SK-N-MC (cell line): ENCODE results near the gene NACA2.

Source experiments
- DNase-seq: peaks from one replicate; pipeline ENCODE4 v3.0.0-alpha.2; 2011; ENCODE audit warnings: low read depth, low spot score
- H3K27ac ChIP-seq: fragments of 200-600 bp; sonication (generic); 2 replicates; pipeline ENCODE4 v1.5.1; 2016; ENCODE audit warnings: mixed run types
- H3K36me3 ChIP-seq: fragments of 200-600 bp; sonication (generic); 2 replicates; pipeline ENCODE4 v1.6.1; 2017; ENCODE audit warnings: antibody characterized with exemption, low read length, mixed read lengths; ENCODE audit not compliant: insufficient read depth
- H3K4me3 ChIP-seq: fragments of 200-600 bp; sonication (generic); 2 replicates; pipeline ENCODE4 v1.5.1; 2016
- H3K9ac ChIP-seq: fragments of 200-600 bp; sonication (generic); 2 replicates; pipeline ENCODE4 v1.8.0; 2017; ENCODE audit warnings: mixed run types, mixed read lengths; ENCODE audit not compliant: insufficient read length
- H3K9me3 ChIP-seq: fragments of 200-600 bp; sonication (generic); 2 replicates; pipeline ENCODE4 v1.6.1; 2017; ENCODE audit warnings: low read depth, mild to moderate bottlenecking, antibody characterized with exemption, low read length, moderate library complexity, mixed read lengths
- EZH2 ChIP-seq: fragments of 200-600 bp; sonication (generic); IDR thresholded peaks from one replicate; pipeline ENCODE4 v1.6.1; 2017; ENCODE audit warnings: antibody characterized with exemption
- FOXP2 ChIP-seq: optimal IDR thresholded peaks from 2 replicates; pipeline ENCODE3; 2011; ENCODE audit warnings: mild to moderate bottlenecking, moderate library complexity; ENCODE audit not compliant: insufficient read depth; ENCODE audit errors: extremely low read length, control extremely low read depth
- POLR2AphosphoS5 ChIP-seq: IDR thresholded peaks from 2 replicates; pipeline ENCODE4 v1.6.1; 2012; ENCODE audit warnings: mild to moderate bottlenecking, low read depth, low read length, borderline replicate concordance

Gene NACA2

DNA sequence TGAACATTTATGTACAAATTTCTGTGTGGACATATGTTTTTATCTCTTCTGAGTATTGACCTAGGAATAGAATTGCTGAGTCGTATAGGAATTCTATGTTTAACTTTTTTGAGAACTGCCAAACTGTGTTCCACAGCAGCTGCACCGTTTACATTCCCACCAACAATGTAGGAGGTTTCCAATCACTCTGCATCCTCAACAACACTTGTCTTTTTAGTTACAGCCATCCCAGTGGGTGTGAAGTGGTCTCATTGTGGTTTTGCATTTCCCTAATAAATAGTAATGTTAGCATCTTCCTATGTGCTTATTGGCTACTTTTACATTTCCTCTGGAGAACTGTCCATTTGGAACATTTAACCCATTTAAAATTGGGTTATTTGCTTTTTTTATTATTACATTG is 36.6 kb upstream of the NACA2 start:
- Histone ChIP-seq H3K36me3 (no peaks in the 10 kb centered on the region), H3K27ac (no peak overlapping the region), H3K9ac (no peak overlapping the region), H3K4me3 (no peak overlapping the region), H3K9me3 (no peaks in the 10 kb centered on the region)
- DNase-seq: no peak
- TF ChIP-seq FOXP2 (no peak), POLR2AphosphoS5 (no peak), EZH2 (no peak)

DNA sequence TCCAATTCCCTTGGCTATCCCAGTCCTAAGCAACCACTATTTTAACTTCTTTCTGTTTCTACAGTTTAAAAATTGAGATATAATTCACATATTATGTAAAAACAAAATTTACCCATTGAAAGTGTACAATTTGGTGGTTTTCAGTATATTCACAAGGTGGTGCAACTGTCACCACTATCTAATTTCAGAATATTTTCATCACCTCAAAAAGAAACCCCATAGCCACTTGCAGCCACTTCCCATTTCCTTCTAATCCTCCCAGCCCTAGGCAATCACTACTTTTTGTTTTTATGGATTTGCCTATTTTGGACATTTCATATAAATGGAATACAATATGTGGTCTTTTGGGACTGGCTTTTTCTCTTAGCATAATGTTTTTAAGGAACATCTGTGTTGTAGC is 36.1 kb upstream of the NACA2 start:
- no peaks in the 10 kb centered on the region for H3K36me3 ChIP-seq
- no peak for DNase-seq
- H3K9me3 ChIP-seq: no peaks in the 10 kb centered on the region
- no peak overlapping the region for H3K4me3 ChIP-seq
- no peak overlapping the region for H3K27ac ChIP-seq
- TF ChIP-seq FOXP2: no peak
- TF ChIP-seq EZH2: no peak
- TF ChIP-seq POLR2AphosphoS5: no peak
- no peak overlapping the region for H3K9ac ChIP-seq

DNA sequence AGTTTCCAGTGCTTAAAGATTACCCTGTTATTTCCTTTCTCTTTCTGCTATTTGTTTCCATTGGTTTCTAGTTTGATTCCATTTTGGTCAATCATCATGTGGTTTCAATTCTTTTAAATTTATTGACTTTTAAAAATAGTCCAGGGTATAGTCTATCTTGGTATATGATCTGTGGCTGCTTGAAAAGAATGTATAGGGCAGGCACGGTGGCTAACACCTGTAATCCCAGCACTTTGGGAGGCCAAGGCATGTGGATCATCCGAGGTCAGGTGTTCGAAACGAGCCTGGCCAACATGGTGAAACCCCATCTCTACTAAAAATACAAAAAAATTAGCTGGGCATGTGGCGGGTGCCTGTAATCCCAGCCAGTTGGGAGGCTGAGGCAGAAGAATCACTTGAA is 34.5 kb upstream of the NACA2 start:
- Histone ChIP-seq H3K9ac (no peak overlapping the region), H3K4me3 (no peak overlapping the region), H3K36me3 (no peaks in the 10 kb centered on the region), H3K9me3 (no peaks in the 10 kb centered on the region), H3K27ac (no peak overlapping the region)
- DNase-seq: no peak
- no peak for TF ChIP-seq POLR2AphosphoS5

DNA sequence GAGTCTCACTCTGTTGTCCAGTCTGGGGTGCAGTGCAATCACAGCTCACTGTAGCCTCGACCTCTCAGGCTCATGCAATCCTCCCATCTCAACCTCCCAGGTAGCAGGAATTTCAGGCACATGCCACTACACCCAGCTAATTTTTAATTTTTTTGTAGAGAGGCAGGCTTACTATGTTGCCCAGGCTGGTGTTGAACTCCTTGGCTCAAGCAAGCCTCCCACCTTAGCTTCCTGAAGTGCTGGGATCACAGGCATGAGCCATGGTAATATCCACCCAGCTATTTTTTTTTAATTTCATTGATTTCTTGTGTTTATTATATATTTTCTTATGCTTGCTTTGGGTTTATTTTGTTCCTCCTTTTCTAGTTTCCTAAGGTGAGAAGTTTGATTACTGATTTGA is 33.9 kb upstream of the NACA2 start:
- Histone ChIP-seq H3K9ac (no peak overlapping the region), H3K27ac (no peak overlapping the region), H3K9me3 (no peaks in the 10 kb centered on the region), H3K36me3 (no peaks in the 10 kb centered on the region), H3K4me3 (no peak overlapping the region)
- no peak for DNase-seq
- no peak for TF ChIP-seq EZH2
- no peak for TF ChIP-seq POLR2AphosphoS5
- TF ChIP-seq FOXP2: no peak

DNA sequence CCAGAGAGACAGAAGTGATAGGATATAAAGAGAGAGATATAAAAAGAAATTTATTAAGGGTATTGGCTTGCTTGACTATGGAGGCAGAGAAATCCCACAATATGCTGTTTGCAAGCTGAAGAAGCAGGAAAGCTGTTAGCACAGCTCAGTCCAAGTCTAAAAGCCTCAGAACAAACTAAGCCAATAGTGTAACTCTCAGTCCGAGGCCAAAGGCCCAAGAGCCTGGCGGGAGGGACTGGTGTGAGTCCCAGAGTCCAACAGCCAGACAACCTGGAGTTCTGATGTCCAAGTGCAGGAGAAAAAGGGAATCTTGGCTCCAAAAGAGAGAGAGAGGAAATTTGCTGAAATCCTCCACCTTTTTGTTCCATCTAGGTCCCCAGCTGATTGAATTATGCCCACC is 30.3 kb upstream of the NACA2 start:
- no peaks in the 10 kb centered on the region for H3K9me3 ChIP-seq
- no peaks in the 10 kb centered on the region for H3K36me3 ChIP-seq
- DNase-seq: no peak
- TF ChIP-seq FOXP2 (no peak), POLR2AphosphoS5 (no peak), EZH2 (no peak)
- no peak overlapping the region for H3K4me3 ChIP-seq
- no peak overlapping the region for H3K9ac ChIP-seq
- no peak overlapping the region for H3K27ac ChIP-seq

DNA sequence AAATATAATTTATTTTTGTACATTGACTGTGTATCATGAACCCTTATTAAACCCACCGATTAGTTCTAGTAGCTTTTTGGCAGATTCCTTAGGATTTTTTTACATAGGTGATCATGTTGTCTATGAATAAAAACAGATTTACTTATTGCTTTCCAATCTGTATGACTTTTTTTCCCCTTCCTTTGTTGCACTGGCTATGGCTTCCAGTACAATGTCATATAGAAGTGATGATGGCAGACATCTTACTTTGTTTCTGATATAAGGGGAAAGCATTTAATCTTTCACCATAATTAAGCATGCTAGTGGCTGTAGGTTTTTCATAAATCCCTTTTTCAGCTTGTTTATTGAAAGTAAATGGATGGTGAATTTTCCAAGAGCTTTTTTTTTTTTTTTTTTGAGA is 28.9 kb upstream of the NACA2 start:
- Histone ChIP-seq H3K27ac (no peak overlapping the region), H3K4me3 (no peak overlapping the region), H3K9me3 (no peaks in the 10 kb centered on the region), H3K9ac (no peak overlapping the region), H3K36me3 (no peaks in the 10 kb centered on the region)
- TF ChIP-seq POLR2AphosphoS5 (no peak), FOXP2 (no peak), EZH2 (no peak)
- no peak for DNase-seq

DNA sequence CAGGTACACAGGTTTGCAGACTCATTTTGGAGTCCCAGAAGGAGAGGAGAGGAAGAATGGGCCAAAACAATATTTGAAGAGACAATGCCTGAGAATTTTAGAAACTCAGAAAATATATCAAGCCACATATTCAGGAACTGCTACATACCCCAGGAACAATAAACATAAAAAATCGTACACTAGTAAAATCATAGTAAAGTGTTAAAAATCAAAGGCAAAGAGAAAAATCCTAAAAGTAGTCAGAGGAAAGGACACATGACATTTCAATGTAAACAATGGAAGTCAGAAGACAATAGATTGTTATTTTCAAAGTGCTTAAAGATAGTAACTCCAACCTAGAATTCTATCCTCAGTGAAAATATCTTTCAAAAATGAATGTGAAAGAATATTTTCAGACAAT is 28.5 kb upstream of the NACA2 start:
- TF ChIP-seq EZH2 (no peak), POLR2AphosphoS5 (no peak), FOXP2 (no peak)
- DNase-seq: no peak
- Histone ChIP-seq H3K9ac (no peak overlapping the region), H3K36me3 (no peaks in the 10 kb centered on the region), H3K9me3 (no peaks in the 10 kb centered on the region), H3K4me3 (no peak overlapping the region), H3K27ac (no peak overlapping the region)

DNA sequence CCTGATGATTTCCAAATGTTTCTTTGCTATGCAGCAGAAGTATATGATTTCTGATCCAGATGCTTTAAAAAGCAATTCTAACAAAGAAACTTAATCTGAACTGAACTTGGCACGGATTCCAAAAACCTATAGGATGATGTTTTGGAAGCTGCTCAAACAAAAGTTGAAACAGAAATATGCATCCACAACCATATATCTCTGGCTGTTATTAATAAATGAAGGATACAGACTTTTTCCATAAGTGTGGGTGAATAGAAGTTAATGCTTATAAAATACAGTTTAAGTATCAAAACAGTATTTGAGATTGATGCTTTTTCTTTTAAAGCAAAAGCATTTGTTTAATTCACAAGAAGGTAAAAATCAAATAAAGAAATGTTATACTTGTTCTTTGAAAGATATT is 27.9 kb upstream of the NACA2 start:
- no peak for DNase-seq
- Histone ChIP-seq H3K27ac (no peak overlapping the region), H3K9ac (no peak overlapping the region), H3K36me3 (no peaks in the 10 kb centered on the region), H3K4me3 (no peak overlapping the region), H3K9me3 (no peaks in the 10 kb centered on the region)
- TF ChIP-seq POLR2AphosphoS5 (no peak), EZH2 (no peak), FOXP2 (no peak)

DNA sequence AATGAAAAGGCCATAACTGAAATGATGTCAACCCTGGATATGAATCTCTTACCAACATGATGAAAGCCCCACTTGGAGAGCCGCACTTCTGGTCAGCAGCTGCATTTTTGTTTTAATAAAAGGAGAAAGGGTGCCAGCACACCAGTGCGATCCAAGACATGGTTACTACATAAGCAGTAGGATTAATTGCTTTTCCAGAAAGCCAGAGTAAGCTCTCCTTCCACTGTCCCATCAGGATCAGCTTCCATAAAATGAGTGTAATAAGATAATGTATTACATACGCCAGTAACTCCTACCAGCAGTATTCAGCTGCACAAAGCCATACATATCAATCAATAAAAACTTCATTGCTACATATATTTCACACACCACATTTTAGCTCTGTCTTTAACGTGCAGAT is 26.3 kb upstream of the NACA2 start:
- TF ChIP-seq FOXP2: no peak
- TF ChIP-seq POLR2AphosphoS5: no peak
- TF ChIP-seq EZH2: no peak
- Histone ChIP-seq H3K27ac (no peak overlapping the region), H3K4me3 (no peak overlapping the region), H3K9ac (no peak overlapping the region), H3K9me3 (no peaks in the 10 kb centered on the region), H3K36me3 (no peaks in the 10 kb centered on the region)
- no peak for DNase-seq

DNA sequence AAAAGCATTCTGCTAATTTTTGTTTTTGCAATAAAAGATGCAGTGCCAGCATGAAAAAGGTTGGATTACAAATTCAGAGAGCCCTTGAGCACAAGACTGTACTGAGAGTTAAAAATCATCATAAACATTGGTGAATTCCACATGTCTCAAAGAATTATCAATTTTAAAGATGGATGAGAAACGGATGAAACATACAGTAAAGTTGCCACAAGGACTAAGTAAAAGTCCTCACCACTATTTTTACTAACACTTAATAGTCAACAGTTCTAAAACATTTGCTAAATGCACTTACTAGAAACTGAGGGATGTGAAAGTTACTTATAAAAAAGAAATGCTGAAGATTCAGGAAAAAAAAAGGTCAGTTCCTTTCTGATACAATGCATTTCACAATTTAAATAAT is 25.8 kb upstream of the NACA2 start:
- DNase-seq: no peak
- TF ChIP-seq EZH2 (no peak), POLR2AphosphoS5 (no peak), FOXP2 (no peak)
- Histone ChIP-seq H3K27ac (no peak overlapping the region), H3K9ac (no peak overlapping the region), H3K4me3 (no peak overlapping the region), H3K36me3 (no peaks in the 10 kb centered on the region), H3K9me3 (no peaks in the 10 kb centered on the region)

DNA sequence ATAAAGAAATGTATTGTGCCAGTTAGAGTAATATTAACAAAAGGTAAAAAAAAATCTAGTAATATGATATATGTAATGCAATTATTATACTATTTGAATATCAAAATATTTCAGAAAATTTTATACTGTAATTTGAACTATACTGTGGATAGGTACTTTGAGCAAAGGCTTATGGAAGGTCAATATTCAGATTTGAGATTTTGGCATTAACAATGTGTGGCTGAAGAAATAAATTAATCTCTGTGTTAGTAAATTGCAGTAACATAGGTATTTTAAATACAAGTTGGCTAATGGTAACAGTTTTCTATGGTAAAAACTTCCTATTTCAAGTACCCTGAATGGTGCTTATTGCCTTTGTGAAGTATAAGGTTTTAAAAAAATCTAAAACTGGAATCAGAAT is 23.2 kb upstream of the NACA2 start:
- Histone ChIP-seq H3K4me3 (no peak overlapping the region), H3K9ac (no peak overlapping the region), H3K36me3 (no peaks in the 10 kb centered on the region), H3K27ac (no peak overlapping the region), H3K9me3 (no peaks in the 10 kb centered on the region)
- no peak for DNase-seq
- TF ChIP-seq EZH2: no peak
- TF ChIP-seq POLR2AphosphoS5: no peak
- no peak for TF ChIP-seq FOXP2
